Aorta (tissue), 5 donors: ENCODE measurements around the gene FRYL. TPM values are rescaled to one million over a fixed set of nuclear protein-coding genes. Genes with fewer than 3 reads are reported as not detected.

Source experiments
- ATAC-seq: fragments of 200-7000 bp; cut with Tn5 transposase; one replicate; pipeline ENCODE4 v1.9.1; 2022; ENCODE audit warnings: moderate library complexity; ENCODE audit not compliant: low FRiP score
- DNase-seq, 2 donors: peaks; one replicate each; pipeline ENCODE4 v3.0.0-alpha.2; 2020
- H3K27ac ChIP-seq, 2 donors: one replicate each; pipeline ENCODE4 v1.5.1; 2013; ENCODE audit warnings: low read length in 2 of 2, mild to moderate bottlenecking in 2 of 2, moderate library complexity in 2 of 2, control low read depth in 1 of 2, inconsistent platforms in 1 of 2, low read depth in 1 of 2
- H3K27me3 ChIP-seq, 2 donors: one replicate each; pipeline ENCODE4 v1.6.1; 2013; ENCODE audit warnings: control low read depth in 1 of 2, low read length in 1 of 2, mild to moderate bottlenecking in 1 of 2, moderate library complexity in 1 of 2; ENCODE audit not compliant: insufficient read depth in 2 of 2, control insufficient read depth in 1 of 2
- H3K36me3 ChIP-seq, 2 donors: one replicate each; pipeline ENCODE4 v1.6.1; 2013; ENCODE audit warnings: control low read depth in 1 of 2, low read length in 1 of 2, mild to moderate bottlenecking in 1 of 2; ENCODE audit not compliant: insufficient read depth in 2 of 2, control insufficient read depth in 1 of 2
- H3K4me1 ChIP-seq, 2 donors: one replicate each; pipeline ENCODE4 v1.6.1; 2013; ENCODE audit warnings: low read length in 2 of 2, control low read depth in 1 of 2, mild to moderate bottlenecking in 1 of 2, moderate library complexity in 1 of 2; ENCODE audit not compliant: insufficient read depth in 2 of 2, control insufficient read depth in 1 of 2
- H3K4me3 ChIP-seq, 2 donors: one replicate each; pipeline ENCODE4 v1.5.1; 2013; ENCODE audit warnings: low read length in 2 of 2, control low read depth in 1 of 2, mild to moderate bottlenecking in 1 of 2
- H3K9me3 ChIP-seq: one replicate; pipeline ENCODE4 v1.6.1; 2013; ENCODE audit warnings: mild to moderate bottlenecking, low read length; ENCODE audit not compliant: control insufficient read depth
- WGBS, 2 donors: extraction: QIAGEN DNeasy Blood & Tissue Kit; methylation state at CpG; one replicate each; pipeline ENCODE4 v1.1.7; 2013; 5-methylcytosine and 5-hydroxymethylcytosine counted together
- intact Hi-C, 2 donors: fragments of 100-400 bp; cut with DNase I; formaldehyde crosslinking; loops; one replicate each; pipeline versions ENCODE4 v1.14.2 to v1.15.0; 2022
- polyA plus RNA-seq, 2 donors: library from polyadenylated mRNA; stranded (reverse); fragments of 200-250 nt; gene quantifications; one replicate each; pipeline ENCODE4 v1.2.3, GENCODE V29; 2013
- total RNA-seq, 2 donors: library from RNA; stranded (reverse); fragmentation: NEBNext Ultra II Directional; extraction: Animal tissue kit (Norgen Biotek cat#: 25700); gene quantifications; one replicate each; pipeline ENCODE4 v1.2.1, GENCODE V29; 2021
- donor health status: healthy with polysubstance abuse.
- donor health status: Bipolar disorder and iron deficiency.
- donor health status: DM: no; HTN: no; CAD: no.
- donor health status: DM: no; HTN: no; CAD: no.
- donor health status: DM: yes; HTN: yes; CAD: no.

The FRYL gene
- total and polyA plus RNA-seq, 4 donors, result 12.8 to 141 (median 85.7) TPM

- H3K4me1 ChIP-seq, result no peaks in the 10 kb centered on the region
- 80 to 84% methylated on average over 6 of the region's 6 CpGs for WGBS, 2 donors
- intact Hi-C loops, result loop anchor here in 1 of 2 donors (10.0 kb wide), 1 partner anchor 109 kb away; no protein-coding TSS in a partner anchor
- ATAC-seq (no peak), DNase-seq (no peak)
- peaks cover 5 to 6% of the 10 kb centered on the region in 2 donors for H3K36me3 ChIP-seq
- no peak overlapping the region for H3K27ac ChIP-seq
- no peak overlapping the region for H3K4me3 ChIP-seq
- no peaks in the 10 kb centered on the region for H3K9me3 ChIP-seq
- H3K27me3 ChIP-seq, result no peaks in the 10 kb centered on the region
These were observed 204.1 kb downstream of the FRYL start for GRCh38 chr4:48575964-48576363.

DNA sequence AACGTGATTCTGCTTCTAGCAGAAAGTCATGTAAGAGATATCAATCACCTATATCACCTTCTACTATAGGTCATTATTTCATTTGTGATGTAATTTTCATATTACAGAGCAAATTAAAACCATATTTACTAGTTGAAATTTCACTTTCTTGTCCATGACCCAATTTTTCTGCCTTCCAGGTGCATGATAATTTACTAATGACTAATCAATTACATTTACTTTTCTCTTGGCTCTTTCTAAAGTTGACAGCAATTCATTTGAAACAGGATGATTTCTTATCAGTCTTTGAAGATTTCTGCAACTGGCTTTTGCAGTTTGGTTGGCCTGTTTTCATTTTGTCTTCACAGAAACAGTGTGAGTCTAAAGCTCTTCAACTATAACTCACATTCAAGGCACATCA, 208.6 kb downstream of the FRYL start:
- H3K27ac ChIP-seq, result no peak overlapping the region
- H3K36me3 ChIP-seq, result peaks cover 7 to 9% of the 10 kb centered on the region in 2 donors
- no peaks in the 10 kb centered on the region for H3K9me3 ChIP-seq
- intact Hi-C loops, result loop anchor here in 1 of 2 donors (10.0 kb wide), 1 partner anchor 113 kb away; no protein-coding TSS in a partner anchor
- 72% methylated on average over 1 of the region's 1 CpG for WGBS, 2 donors
- H3K4me3 ChIP-seq, result no peak overlapping the region
- H3K4me1 ChIP-seq, result no peaks in the 10 kb centered on the region
- no peak for DNase-seq
- no peaks in the 10 kb centered on the region for H3K27me3 ChIP-seq
- ATAC-seq, result no peak

GRCh38 chr4:48570646-48571220, 209.3 kb downstream of the FRYL start:
- H3K4me1 ChIP-seq, result no peaks in the 10 kb centered on the region
- DNase-seq, result no peak
- peaks cover 7 to 9% of the 10 kb centered on the region in 2 donors for H3K36me3 ChIP-seq
- H3K27ac ChIP-seq, result no peak overlapping the region
- no peak overlapping the region for H3K4me3 ChIP-seq
- no peaks in the 10 kb centered on the region for H3K27me3 ChIP-seq
- H3K9me3 ChIP-seq, result no peaks in the 10 kb centered on the region
- no peak for ATAC-seq
- intact Hi-C loops, result loop anchor here in 1 of 2 donors (10.0 kb wide), 1 partner anchor 114 kb away; no protein-coding TSS in a partner anchor
- 92% methylated on average over 9 of the region's 9 CpGs for WGBS, 2 donors

GRCh38 chr4:48566034-48566384, 214.1 kb downstream of the FRYL start:
- H3K4me3 ChIP-seq, result no peak overlapping the region
- no peak for DNase-seq
- no peak overlapping the region for H3K27ac ChIP-seq
- intact Hi-C loops, result no loop called here
- H3K27me3 ChIP-seq, result no peaks in the 10 kb centered on the region
- no peaks in the 10 kb centered on the region for H3K9me3 ChIP-seq
- peaks cover 4 to 5% of the 10 kb centered on the region in 2 donors for H3K36me3 ChIP-seq
- 69 to 76% methylated on average over 3 of the region's 3 CpGs for WGBS, 2 donors
- H3K4me1 ChIP-seq, result no peaks in the 10 kb centered on the region
- ATAC-seq, result no peak

DNA sequence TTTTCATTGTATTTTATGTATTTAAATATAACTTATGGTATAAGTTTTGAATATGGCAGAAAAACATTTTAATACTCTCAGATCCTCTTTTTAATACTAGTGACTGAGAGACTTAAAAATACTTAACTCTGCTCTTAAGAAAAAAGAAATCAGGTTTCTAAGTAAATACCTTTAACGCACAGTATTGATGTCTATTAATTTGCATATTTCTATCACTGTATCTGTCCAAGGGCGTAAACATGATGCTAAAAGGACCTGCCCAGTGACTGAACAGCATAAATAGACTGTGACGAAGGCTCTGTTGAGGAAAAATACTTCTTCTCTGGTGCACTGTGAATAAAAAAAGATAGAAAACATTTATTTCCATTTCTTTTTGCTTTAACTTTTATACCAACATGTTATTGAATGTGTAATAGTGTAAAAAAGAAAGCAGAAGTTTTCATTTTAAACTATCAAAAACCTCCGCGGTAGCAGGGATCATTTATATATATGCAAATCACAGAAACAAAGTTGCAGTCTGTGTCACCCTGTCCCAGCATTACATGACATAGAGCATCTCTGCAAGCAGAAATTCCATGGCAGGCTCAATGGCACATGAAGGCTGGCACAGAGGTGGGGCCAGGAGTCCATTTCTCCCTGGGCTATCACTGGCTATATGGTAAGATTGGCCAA, 214.6 kb downstream of the FRYL start:
- intact Hi-C loops, result no loop called here
- no peaks in the 10 kb centered on the region for H3K27me3 ChIP-seq
- DNase-seq (no peak), ATAC-seq (no peak)
- no peaks in the 10 kb centered on the region for H3K9me3 ChIP-seq
- H3K27ac ChIP-seq, result no peak overlapping the region
- 94 to 96% methylated on average over 5 of the region's 5 CpGs for WGBS, 2 donors
- H3K4me1 ChIP-seq, result no peaks in the 10 kb centered on the region
- H3K36me3 ChIP-seq, result peaks cover 4 to 5% of the 10 kb centered on the region in 2 donors
- H3K4me3 ChIP-seq, result no peak overlapping the region

GRCh38 chr4:48564151-48564550, 215.9 kb downstream of the FRYL start:
- no peaks in the 10 kb centered on the region for H3K4me1 ChIP-seq
- H3K27ac ChIP-seq, result no peak overlapping the region
- intact Hi-C loops, result no loop called here
- 95 to 99% methylated on average over 3 of the region's 3 CpGs for WGBS, 2 donors
- no peak overlapping the region for H3K4me3 ChIP-seq
- H3K27me3 ChIP-seq, result no peaks in the 10 kb centered on the region
- ATAC-seq, result no peak
- H3K36me3 ChIP-seq, result peaks cover 0 to 6% of the 10 kb centered on the region in 2 donors
- no peak for DNase-seq
- H3K9me3 ChIP-seq, result no peaks in the 10 kb centered on the region

- ATAC-seq (no peak), DNase-seq (no peak)
- Histone ChIP-seq H3K27me3 (no peaks in the 10 kb centered on the region), H3K9me3 (no peaks in the 10 kb centered on the region), H3K4me1 (no peaks in the 10 kb centered on the region), H3K27ac (no peak overlapping the region), H3K36me3 (peaks cover 2 to 10% of the 10 kb centered on the region in 2 donors), H3K4me3 (no peak overlapping the region)
- intact Hi-C loops, result loop anchor here in 1 of 2 donors (10.0 kb wide), 1 partner anchor 54 kb away; no protein-coding TSS in a partner anchor
- 97 to 99% methylated on average over 3 of the region's 3 CpGs for WGBS, 2 donors
These were observed 221.3 kb downstream of the FRYL start for GRCh38 chr4:48558819-48559218.

GRCh38 chr4:48558026-48558425, 222.1 kb downstream of the FRYL start:
- DNase-seq (no peak), ATAC-seq (no peak)
- no peaks in the 10 kb centered on the region for H3K4me1 ChIP-seq
- intact Hi-C loops, result loop anchor here in 1 of 2 donors (10.0 kb wide), 1 partner anchor 53 kb away; no protein-coding TSS in a partner anchor
- WGBS, 2 donors, result 97 to 99% methylated on average over 1 of the region's 1 CpG
- H3K27ac ChIP-seq, result no peak overlapping the region
- no peaks in the 10 kb centered on the region for H3K27me3 ChIP-seq
- H3K9me3 ChIP-seq, result no peaks in the 10 kb centered on the region
- peaks cover 2 to 12% of the 10 kb centered on the region in 2 donors for H3K36me3 ChIP-seq
- no peak overlapping the region for H3K4me3 ChIP-seq

GRCh38 chr4:48557478-48557877, 222.6 kb downstream of the FRYL start:
- DNase-seq (no peak), ATAC-seq (no peak)
- Histone ChIP-seq H3K36me3 (peaks cover 2 to 13% of the 10 kb centered on the region in 2 donors), H3K9me3 (no peaks in the 10 kb centered on the region), H3K27me3 (no peaks in the 10 kb centered on the region), H3K27ac (no peak overlapping the region), H3K4me1 (no peaks in the 10 kb centered on the region), H3K4me3 (no peak overlapping the region)
- 91 to 93% methylated on average over 8 of the region's 8 CpGs for WGBS, 2 donors
- intact Hi-C loops, result loop anchor here in 1 of 2 donors (10.0 kb wide), 1 partner anchor 53 kb away; no protein-coding TSS in a partner anchor
